BLaER1 treated with 17β-estradiol and CSF1 and Interleukin-3, amounts not matched to agents 10 nM and 100 nM (cell line): Measurements from ENCODE around the gene DR1.

Source experiments
- H3K27ac ChIP-seq, 11 experiments: shearing (Covaris generic); formaldehyde crosslinking; 2 replicates each; pipeline ENCODE4 v1.8.1; 2022
- H3K27me3 ChIP-seq, 11 experiments: shearing (Covaris generic); formaldehyde crosslinking; 2 replicates each; pipeline ENCODE4 v1.8.1; 2022
- H3K36me3 ChIP-seq, 11 experiments: shearing (Covaris generic); formaldehyde crosslinking; 2 replicates each; pipeline ENCODE4 v1.8.1; 2022
- H3K4me1 ChIP-seq, 10 experiments: shearing (Covaris generic); formaldehyde crosslinking; 2 replicates each; pipeline ENCODE4 v1.8.1; 2022
- H3K4me2 ChIP-seq, 11 experiments: shearing (Covaris generic); formaldehyde crosslinking; 2 replicates each; pipeline ENCODE4 v1.8.1; 2022
- H3K4me3 ChIP-seq, 10 experiments: shearing (Covaris generic); formaldehyde crosslinking; 2 replicates each; pipeline ENCODE4 v1.8.1; 2022
- H3K9ac ChIP-seq, 11 experiments: shearing (Covaris generic); formaldehyde crosslinking; 2 replicates each; pipeline ENCODE4 v1.8.1; 2022
- H3K9me3 ChIP-seq, 11 experiments: shearing (Covaris generic); formaldehyde crosslinking; replicated peaks in 1 of 11; 2 replicates each; pipeline ENCODE4 v1.8.1; 2022
- H4K20me1 ChIP-seq, 11 experiments: shearing (Covaris generic); formaldehyde crosslinking; 2 replicates each; pipeline ENCODE4 v1.8.1; 2022
- Cebpa-rat ChIP-seq, 11 experiments: shearing (Covaris generic); IDR thresholded peaks; 2 replicates each; pipeline ENCODE4 v1.8.1; 2022

DR1 gene

GRCh38 chr1:93345633-93346420 lies at the start of gene DR1:
Gene DR1 (plus strand): TSS chr1:93345907. CDS start chr1:93346646, 739 bp downstream.
- TF ChIP-seq Cebpa-rat (IDR thresholded peaks at IDR 0.05) = no peak
- H3K4me1 ChIP-seq = peaks cover 25 to 45% (median 37%) of the 10 kb centered on the region in 10 experiments
- H3K36me3 ChIP-seq = peaks cover 0 to 16% (median 5%) of the 10 kb centered on the region in 11 experiments; a peak in 8 of 22 replicates
- H3K27me3 ChIP-seq = no peaks in the 10 kb centered on the region
- peak within 1 kb of the TSS; percentile 71 to 95 (median 87) for H3K4me2 ChIP-seq
- peak within 1 kb of the TSS; percentile 86 to 100 (median 92) for H3K4me3 ChIP-seq
- H3K9ac ChIP-seq = peak within 1 kb of the TSS; percentile 90 to 97 (median 95)
- peak within 1 kb of the TSS; percentile 94 to 98 (median 96) for H3K27ac ChIP-seq
- no peaks in the 10 kb centered on the region for H3K9me3 ChIP-seq
- peaks cover 33 to 47% (median 41%) of the 10 kb centered on the region in 11 experiments; a peak in 21 of 22 replicates for H4K20me1 ChIP-seq

- Histone ChIP-seq H3K4me1 (peaks cover 0 to 9% (median 6%) of the 10 kb centered on the region in 10 experiments; a peak in 13 of 20 replicates), H4K20me1 (no peaks in the 10 kb centered on the region), H3K27ac (no peak overlapping the region), H3K27me3 (no peaks in the 10 kb centered on the region), H3K4me2 (peak overlapping the region in 3 of 11 experiments; percentile 0 to 26 (median 24); a peak in 3 of 22 replicates), H3K36me3 (peaks cover 0 to 7% (median 0%) of the 10 kb centered on the region in 11 experiments; a peak in 5 of 22 replicates), H3K4me3 (no peak overlapping the region), H3K9ac (no peak overlapping the region), H3K9me3 (peaks cover 0 to 5% (median 0%) of the 10 kb centered on the region in 11 experiments; a peak in 4 of 22 replicates)
- no peak for TF ChIP-seq Cebpa-rat (IDR thresholded peaks at IDR 0.05)
Observed at GRCh38 chr1:93296555-93297154, 49.1 kb upstream of the DR1 start.

- H3K4me3 ChIP-seq = no peak overlapping the region
- peaks cover 0 to 7% (median 0%) of the 10 kb centered on the region in 11 experiments; a peak in 4 of 22 replicates for H3K36me3 ChIP-seq
- no peaks in the 10 kb centered on the region for H3K27me3 ChIP-seq
- H3K4me1 ChIP-seq = peaks cover 0 to 7% (median 4%) of the 10 kb centered on the region in 10 experiments; a peak in 9 of 20 replicates
- peaks cover 0 to 5% (median 0%) of the 10 kb centered on the region in 11 experiments; a peak in 3 of 22 replicates for H3K9me3 ChIP-seq
- H3K9ac ChIP-seq = no peak overlapping the region
- no peak overlapping the region for H3K4me2 ChIP-seq
- H3K27ac ChIP-seq = no peak overlapping the region
- no peak for TF ChIP-seq Cebpa-rat (IDR thresholded peaks at IDR 0.05)
- H4K20me1 ChIP-seq = no peaks in the 10 kb centered on the region
Observed at GRCh38 chr1:93301131-93301530, 44.6 kb upstream of the DR1 start.

- Histone ChIP-seq H3K9me3 (peaks cover 0 to 5% (median 0%) of the 10 kb centered on the region in 11 experiments; a peak in 3 of 22 replicates), H3K36me3 (peaks cover 0 to 7% (median 0%) of the 10 kb centered on the region in 11 experiments; a peak in 4 of 22 replicates), H3K4me2 (no peak overlapping the region), H4K20me1 (no peaks in the 10 kb centered on the region), H3K27me3 (no peaks in the 10 kb centered on the region), H3K4me1 (peaks cover 0 to under 1% (median 0%) of the 10 kb centered on the region in 10 experiments; a peak in 1 of 20 replicates), H3K4me3 (no peak overlapping the region), H3K27ac (no peak overlapping the region), H3K9ac (no peak overlapping the region)
- TF ChIP-seq Cebpa-rat (IDR thresholded peaks at IDR 0.05) = no peak
Observed at GRCh38 chr1:93302078-93302477, 43.6 kb upstream of the DR1 start.

- Histone ChIP-seq H3K9me3 (peaks cover 0 to under 1% (median 0%) of the 10 kb centered on the region in 11 experiments; a peak in 2 of 22 replicates), H3K27ac (no peak overlapping the region), H3K36me3 (peaks cover 0 to 17% (median 0%) of the 10 kb centered on the region in 11 experiments; a peak in 4 of 22 replicates), H3K4me2 (no peak overlapping the region), H3K4me3 (no peak overlapping the region), H3K9ac (no peak overlapping the region), H4K20me1 (no peaks in the 10 kb centered on the region), H3K27me3 (no peaks in the 10 kb centered on the region), H3K4me1 (no peaks in the 10 kb centered on the region)
- TF ChIP-seq Cebpa-rat (IDR thresholded peaks at IDR 0.05) = no peak
Observed at GRCh38 chr1:93304716-93305138, 41.0 kb upstream of the DR1 start.

- Histone ChIP-seq H3K27me3 (no peaks in the 10 kb centered on the region), H3K36me3 (peaks cover 0 to 12% (median 4%) of the 10 kb centered on the region in 11 experiments; a peak in 9 of 22 replicates), H4K20me1 (no peaks in the 10 kb centered on the region), H3K4me2 (no peak overlapping the region), H3K9ac (no peak overlapping the region), H3K27ac (no peak overlapping the region), H3K4me3 (no peak overlapping the region), H3K4me1 (no peaks in the 10 kb centered on the region), H3K9me3 (peaks cover 0 to 4% (median 0%) of the 10 kb centered on the region in 11 experiments; a peak in 1 of 22 replicates)
- no peak for TF ChIP-seq Cebpa-rat (IDR thresholded peaks at IDR 0.05)
Observed at GRCh38 chr1:93306920-93307319, 38.8 kb upstream of the DR1 start.

GRCh38 chr1:93313026-93313425 lies 32.7 kb upstream of the DR1 start:
- H3K4me3 ChIP-seq = no peak overlapping the region
- H3K9ac ChIP-seq = no peak overlapping the region
- H3K36me3 ChIP-seq = peaks cover 0 to 12% (median 4%) of the 10 kb centered on the region in 11 experiments; a peak in 8 of 22 replicates
- H3K27me3 ChIP-seq = no peaks in the 10 kb centered on the region
- no peak overlapping the region for H3K4me2 ChIP-seq
- H4K20me1 ChIP-seq = no peaks in the 10 kb centered on the region
- peaks cover 7 to 18% (median 12%) of the 10 kb centered on the region in 10 experiments for H3K4me1 ChIP-seq
- no peak for TF ChIP-seq Cebpa-rat (IDR thresholded peaks at IDR 0.05)
- peaks cover 0 to 4% (median 0%) of the 10 kb centered on the region in 11 experiments; a peak in 1 of 22 replicates for H3K9me3 ChIP-seq
- H3K27ac ChIP-seq = no peak overlapping the region

- no peaks in the 10 kb centered on the region for H3K9me3 ChIP-seq
- no peak overlapping the region for H3K27ac ChIP-seq
- H3K36me3 ChIP-seq = no peaks in the 10 kb centered on the region
- H3K4me3 ChIP-seq = no peak overlapping the region
- no peaks in the 10 kb centered on the region for H3K27me3 ChIP-seq
- TF ChIP-seq Cebpa-rat (IDR thresholded peaks at IDR 0.05) = no peak
- H4K20me1 ChIP-seq = no peaks in the 10 kb centered on the region
- H3K4me1 ChIP-seq = peaks cover 7 to 18% (median 12%) of the 10 kb centered on the region in 10 experiments
- H3K4me2 ChIP-seq = peak overlapping the region; percentile 28 to 66 (median 46); a peak in 21 of 22 replicates
- H3K9ac ChIP-seq = no peak overlapping the region
Observed at GRCh38 chr1:93317207-93317606, 28.5 kb upstream of the DR1 start.

- H3K4me2 ChIP-seq = peak overlapping the region in 7 of 11 experiments; percentile 35 to 66 (median 45); a peak in 10 of 22 replicates
- peaks cover 7 to 18% (median 12%) of the 10 kb centered on the region in 10 experiments for H3K4me1 ChIP-seq
- no peak overlapping the region for H3K9ac ChIP-seq
- H3K4me3 ChIP-seq = no peak overlapping the region
- no peaks in the 10 kb centered on the region for H3K9me3 ChIP-seq
- no peaks in the 10 kb centered on the region for H3K27me3 ChIP-seq
- no peaks in the 10 kb centered on the region for H3K36me3 ChIP-seq
- H3K27ac ChIP-seq = no peak overlapping the region
- TF ChIP-seq Cebpa-rat (IDR thresholded peaks at IDR 0.05) = no peak
- no peaks in the 10 kb centered on the region for H4K20me1 ChIP-seq
Observed at GRCh38 chr1:93317943-93318342, 27.8 kb upstream of the DR1 start.
